Measurements from ENCODE around the gene MICAL2. TPM values are rescaled to one million over a fixed set of nuclear protein-coding genes. Genes with fewer than 3 reads are reported as not detected.

Gene MICAL2
- total RNA-seq, 1 donor from 2014 or later = 372 TPM

DNA sequence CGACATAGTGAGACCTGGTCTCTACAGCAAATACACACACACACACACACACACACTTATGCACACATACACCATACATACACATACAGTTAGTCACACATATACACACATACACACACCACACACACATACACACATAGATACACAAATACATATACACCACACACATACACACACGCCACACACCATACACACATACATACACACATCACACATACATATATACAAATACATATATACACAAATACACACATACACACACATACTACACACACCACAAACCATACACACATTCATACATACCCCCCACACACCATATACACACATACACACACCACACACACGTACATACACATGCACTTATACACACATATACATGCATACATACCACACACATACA lies 57.7 kb downstream of the MICAL2 start:
- Mint-ChIP-seq H3K4me3 (ENCODE audit: unreplicated experiment) (no peak overlapping the region), H3K9me3 (ENCODE audit: low read depth) (no peaks in the 10 kb centered on the region), H3K36me3 (ENCODE audit: low read depth) (peaks cover 16% of the 10 kb centered on the region), H3K4me1 (ENCODE audit: low read depth) (peaks cover 80% of the 10 kb centered on the region), H3K27ac (ENCODE audit: unreplicated experiment) (peak overlapping the region; percentile 96), H3K27me3 (ENCODE audit: low read depth) (no peaks in the 10 kb centered on the region)
- TF ChIP-seq CTCF (IDR thresholded peaks at IDR 0.05) = no peak
- DNase-seq (ENCODE audit: low spot score) = no peak

DNA sequence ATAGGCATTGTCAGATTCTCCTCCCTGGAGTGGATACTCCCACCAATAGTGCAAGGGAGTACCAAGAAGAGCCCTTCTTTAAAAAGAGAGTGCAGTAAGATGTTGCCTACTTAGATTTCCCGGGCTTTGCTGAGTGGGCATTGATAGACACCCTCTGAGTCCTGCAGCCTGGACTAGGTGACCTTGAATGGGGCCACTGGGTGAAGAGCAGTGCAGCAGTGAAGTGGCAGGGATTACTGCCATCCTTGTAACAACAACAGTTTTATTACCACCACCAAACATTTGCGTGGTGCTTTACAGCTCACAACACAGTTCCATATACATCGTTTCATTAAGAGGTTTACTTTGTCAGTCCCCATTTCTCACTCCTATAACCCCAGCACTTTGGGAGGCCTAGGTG lies 59.4 kb downstream of the MICAL2 start:
- Mint-ChIP-seq H3K27me3 (ENCODE audit: low read depth) (no peaks in the 10 kb centered on the region), H3K36me3 (ENCODE audit: low read depth) (peaks cover 18% of the 10 kb centered on the region), H3K9me3 (ENCODE audit: low read depth) (no peaks in the 10 kb centered on the region), H3K4me1 (ENCODE audit: low read depth) (peaks cover 76% of the 10 kb centered on the region), H3K4me3 (ENCODE audit: unreplicated experiment) (no peak overlapping the region), H3K27ac (ENCODE audit: unreplicated experiment) (peak overlapping the region; percentile 55)
- no peak for TF ChIP-seq CTCF (IDR thresholded peaks at IDR 0.05)
- no peak for DNase-seq (ENCODE audit: low spot score)

DNA sequence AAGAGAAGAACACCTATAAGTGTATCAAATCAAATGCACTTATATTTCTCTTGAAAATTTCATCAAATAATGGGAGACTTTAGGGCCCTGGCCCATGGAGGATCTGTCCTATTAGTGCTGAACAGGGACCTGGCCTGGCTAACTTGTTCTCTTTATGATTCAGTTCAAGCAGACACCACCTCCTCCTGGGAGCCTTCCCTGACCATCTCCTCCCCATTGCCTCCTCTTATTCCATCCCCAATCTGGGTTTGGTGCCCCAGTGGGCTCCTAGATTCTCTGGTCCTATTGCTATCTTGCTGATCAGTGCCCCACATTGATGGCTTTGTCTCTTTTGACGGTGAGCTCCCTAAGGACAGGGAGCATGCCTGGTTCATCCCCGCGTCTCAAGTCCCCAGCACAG lies 60.1 kb downstream of the MICAL2 start:
- H3K9me3 Mint-ChIP-seq (ENCODE audit: low read depth) = no peaks in the 10 kb centered on the region
- no peaks in the 10 kb centered on the region for H3K27me3 Mint-ChIP-seq (ENCODE audit: low read depth)
- H3K4me3 Mint-ChIP-seq (ENCODE audit: unreplicated experiment) = no peak overlapping the region
- H3K36me3 Mint-ChIP-seq (ENCODE audit: low read depth) = peaks cover 21% of the 10 kb centered on the region
- peaks cover 79% of the 10 kb centered on the region for H3K4me1 Mint-ChIP-seq (ENCODE audit: low read depth)
- DNase-seq (ENCODE audit: low spot score) = no peak
- H3K27ac Mint-ChIP-seq (ENCODE audit: unreplicated experiment) = peak overlapping the region; percentile 86
- no peak for TF ChIP-seq CTCF (IDR thresholded peaks at IDR 0.05)

GRCh38 chr11:12170984-12171383 lies 60.6 kb downstream of the MICAL2 start:
- H3K4me1 Mint-ChIP-seq (ENCODE audit: low read depth) = peaks cover 80% of the 10 kb centered on the region
- H3K27me3 Mint-ChIP-seq (ENCODE audit: low read depth) = no peaks in the 10 kb centered on the region
- H3K27ac Mint-ChIP-seq (ENCODE audit: unreplicated experiment) = peak overlapping the region; percentile 86
- H3K36me3 Mint-ChIP-seq (ENCODE audit: low read depth) = peaks cover 21% of the 10 kb centered on the region
- no peak for TF ChIP-seq CTCF (IDR thresholded peaks at IDR 0.05)
- no peak overlapping the region for H3K4me3 Mint-ChIP-seq (ENCODE audit: unreplicated experiment)
- no peak for DNase-seq (ENCODE audit: low spot score)
- no peaks in the 10 kb centered on the region for H3K9me3 Mint-ChIP-seq (ENCODE audit: low read depth)

DNA sequence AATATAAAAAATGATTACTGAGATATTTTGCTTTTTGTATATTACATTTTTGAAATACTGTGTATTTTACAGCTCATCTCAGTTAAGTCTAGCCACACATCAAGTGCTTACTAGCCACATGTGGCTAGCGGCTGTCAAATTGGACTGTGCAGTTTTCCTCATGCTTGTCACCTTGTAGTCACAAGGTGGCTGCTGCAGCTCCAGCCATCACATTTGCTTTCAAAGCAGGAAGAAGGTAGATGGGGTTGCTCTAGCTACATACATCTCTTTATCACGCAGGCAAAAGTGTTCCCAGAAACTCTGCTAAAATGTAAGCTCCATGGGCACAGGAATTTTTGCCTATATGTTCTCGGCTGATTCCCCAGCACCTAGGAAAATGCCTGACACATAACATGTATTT lies 61.5 kb downstream of the MICAL2 start:
- no peak overlapping the region for H3K4me3 Mint-ChIP-seq (ENCODE audit: unreplicated experiment)
- TF ChIP-seq CTCF (IDR thresholded peaks at IDR 0.05) = no peak
- H3K9me3 Mint-ChIP-seq (ENCODE audit: low read depth) = no peaks in the 10 kb centered on the region
- peaks cover 81% of the 10 kb centered on the region for H3K4me1 Mint-ChIP-seq (ENCODE audit: low read depth)
- DNase-seq (ENCODE audit: low spot score) = no peak
- no peaks in the 10 kb centered on the region for H3K27me3 Mint-ChIP-seq (ENCODE audit: low read depth)
- H3K36me3 Mint-ChIP-seq (ENCODE audit: low read depth) = peaks cover 17% of the 10 kb centered on the region
- H3K27ac Mint-ChIP-seq (ENCODE audit: unreplicated experiment) = no peak overlapping the region
